C4-2B (cell line): ENCODE data around the gene SREBF2.

ENCODE experiments used
- CTCF ChIP-seq: fragments of 450-650 bp; conservative IDR thresholded peaks from 2 replicates; pipeline ENCODE4 v1.5.1; 2017; ENCODE audit warnings: mild to moderate bottlenecking
- ZFX ChIP-seq: fragments of 450-650 bp; IDR thresholded peaks from 2 replicates; pipeline ENCODE4 v1.6.1; 2017

GRCh38 chr22:41810022-41810421 is 22.9 kb upstream of the SREBF2 start:
- TF ChIP-seq CTCF: no peak
- TF ChIP-seq ZFX: no peak
